Activated T-helper 1 cell treated with anti-CD3 and anti-CD28 coated beads, Interleukin-2, amount 50 U/mL, for 16 hours (primary cell): ENCODE measurements around the gene PRSS53.

ENCODE experiments used
- DNase-seq, 2 donors: peaks; one replicate each; pipeline ENCODE4 v3.0.0-alpha.2; 2020; ENCODE audit warnings: low read depth in 1 of 2, low spot score in 1 of 2

Gene PRSS53

GRCh38 chr16:31094424-31095120 lies 5.8 kb upstream of the PRSS53 start, which contains the start of gene VKORC1:
TSS of gene VKORC1 (minus strand) at chr16:31094797. CDS start at chr16:31094729, 68 bp downstream.
- DNase-seq, result peak; percentile 77 to 80

- no peak for DNase-seq
These were observed 5.3 kb upstream of the PRSS53 start for GRCh38 chr16:31094088-31094423.

- no peak for DNase-seq
These were observed 4.5 kb upstream of the PRSS53 start for GRCh38 chr16:31093132-31093703.

- DNase-seq, result no peak
These were observed 3.6 kb upstream of the PRSS53 start for GRCh38 chr16:31092330-31092729.

DNA sequence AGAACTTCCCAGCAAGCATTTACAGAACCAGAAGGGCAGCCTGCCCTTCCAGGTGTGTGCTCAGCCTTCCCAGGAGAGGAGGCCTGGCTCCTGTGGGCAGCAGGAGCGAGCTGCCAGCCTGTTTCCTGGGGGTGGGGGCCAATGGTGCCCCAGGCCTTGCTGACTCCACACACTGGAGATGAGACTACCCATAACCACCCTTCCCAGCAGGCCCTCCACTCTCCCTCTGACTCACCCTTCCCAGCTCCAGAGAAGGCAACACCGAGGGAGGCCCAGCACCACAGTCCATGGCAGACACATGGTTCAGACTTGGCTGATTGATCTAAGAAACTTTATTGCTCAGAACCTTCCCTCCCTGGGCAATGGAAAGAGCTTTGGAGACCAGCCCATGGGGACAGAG lies 1.8 kb upstream of the PRSS53 start:
- DNase-seq, result no peak

DNA sequence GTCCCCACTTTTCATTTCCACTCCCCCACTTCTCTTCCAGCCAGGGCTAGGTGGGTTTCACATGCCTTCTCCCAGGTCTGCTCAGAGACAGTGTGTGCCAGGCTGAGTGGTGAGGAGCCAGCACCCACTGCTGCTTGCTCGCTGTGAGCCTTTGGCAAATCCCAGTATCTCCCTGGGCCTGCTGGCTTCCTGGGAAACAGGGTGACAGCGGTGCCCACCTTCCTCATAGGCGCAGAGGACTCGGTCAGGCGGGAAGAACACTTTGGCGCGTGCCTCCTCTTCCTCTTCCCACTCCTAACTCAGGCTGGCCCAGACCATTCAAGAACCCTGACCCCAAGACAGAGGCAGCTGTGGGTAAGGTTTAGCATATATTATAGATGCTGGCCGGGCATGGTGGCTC lies 456 bp upstream of the PRSS53 start:
- no peak for DNase-seq

DNA sequence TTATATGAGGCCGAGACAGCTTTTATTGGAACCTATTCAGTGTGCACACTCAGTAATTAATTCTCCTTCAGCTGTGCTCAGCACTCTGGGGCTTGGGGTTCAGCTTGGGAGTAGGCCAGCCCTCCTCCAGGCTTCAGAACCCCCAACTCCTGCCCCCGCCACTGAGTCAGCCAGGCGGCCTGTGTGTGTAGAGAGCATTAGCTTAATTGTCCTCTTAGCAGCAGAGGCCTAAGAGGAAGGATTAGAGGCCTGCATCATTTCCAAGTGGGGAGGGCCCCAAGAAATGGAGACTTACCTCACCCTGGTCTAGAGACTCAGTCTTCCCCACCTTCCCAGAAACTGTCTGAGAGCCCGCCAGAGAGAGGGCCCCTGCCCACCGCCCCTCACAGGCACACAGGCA lies 772 bp downstream of the PRSS53 start:
- DNase-seq, result no peak

GRCh38 chr16:31087481-31087880 lies 1.3 kb downstream of the PRSS53 start:
- no peak for DNase-seq

GRCh38 chr16:31086629-31086906 lies 2.2 kb downstream of the PRSS53 start:
- no peak for DNase-seq

GRCh38 chr16:31085873-31086628 lies 2.7 kb downstream of the PRSS53 start:
- no peak for DNase-seq

DNA sequence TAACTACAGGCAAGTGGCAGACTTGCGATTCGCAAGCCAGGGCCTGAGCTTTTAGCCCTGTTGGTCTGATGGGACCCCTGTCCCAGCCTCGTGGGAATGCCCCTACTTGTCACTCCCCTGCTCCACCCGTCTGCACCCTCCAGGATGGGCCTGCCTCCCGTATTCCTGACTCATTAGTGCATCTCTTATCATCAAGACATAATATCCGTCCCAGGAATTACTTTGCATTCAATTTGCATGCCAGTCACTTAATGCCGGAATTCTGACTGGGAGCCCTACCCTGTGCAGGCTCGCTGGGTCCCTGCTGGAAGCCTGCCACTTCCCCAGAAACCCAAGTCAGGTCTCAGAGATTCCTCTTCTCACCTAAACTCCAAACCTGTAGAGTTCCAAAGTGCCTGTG lies 3.3 kb downstream of the PRSS53 start:
- no peak for DNase-seq

DNA sequence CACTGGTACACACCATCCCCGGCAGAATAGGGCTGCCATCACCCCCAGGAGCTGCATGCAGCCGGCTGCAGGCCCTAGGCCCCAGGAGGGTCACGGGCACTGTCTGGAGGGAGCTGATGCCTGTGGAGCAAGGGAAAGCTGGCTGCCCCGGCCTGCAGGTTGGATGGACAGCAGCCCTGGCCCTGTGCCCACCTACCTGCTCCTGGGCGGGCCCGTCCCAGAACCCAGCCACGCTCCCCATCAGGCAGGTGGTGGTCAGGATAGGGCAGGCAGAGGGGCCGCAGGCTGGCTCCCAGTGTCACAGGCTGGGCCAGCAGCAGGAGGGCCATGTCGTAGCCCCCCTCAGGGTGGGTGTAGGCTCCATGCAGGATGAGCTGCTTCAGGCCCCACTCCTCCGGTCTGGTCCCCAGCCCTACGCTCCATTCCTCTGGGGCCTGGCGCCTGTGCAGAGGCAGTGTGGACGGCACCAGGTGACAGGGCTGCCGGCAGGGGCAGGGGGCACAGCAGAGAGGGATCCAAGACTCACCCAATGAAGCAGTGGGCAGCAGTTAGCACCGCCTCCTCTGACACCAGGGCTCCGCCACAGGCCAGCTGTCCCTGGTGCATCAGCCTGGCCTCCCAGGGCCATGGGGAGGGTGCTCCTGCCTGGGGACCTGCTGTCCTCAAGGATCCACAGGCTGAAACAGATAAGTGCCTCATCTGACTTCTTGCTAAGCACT lies 4.0 kb downstream of the PRSS53 start:
- DNase-seq, result no peak

- no peak for DNase-seq
These were observed 4.8 kb downstream of the PRSS53 start for GRCh38 chr16:31083981-31084380.

GRCh38 chr16:31083556-31083955 lies 5.2 kb downstream of the PRSS53 start:
- no peak for DNase-seq

DNA sequence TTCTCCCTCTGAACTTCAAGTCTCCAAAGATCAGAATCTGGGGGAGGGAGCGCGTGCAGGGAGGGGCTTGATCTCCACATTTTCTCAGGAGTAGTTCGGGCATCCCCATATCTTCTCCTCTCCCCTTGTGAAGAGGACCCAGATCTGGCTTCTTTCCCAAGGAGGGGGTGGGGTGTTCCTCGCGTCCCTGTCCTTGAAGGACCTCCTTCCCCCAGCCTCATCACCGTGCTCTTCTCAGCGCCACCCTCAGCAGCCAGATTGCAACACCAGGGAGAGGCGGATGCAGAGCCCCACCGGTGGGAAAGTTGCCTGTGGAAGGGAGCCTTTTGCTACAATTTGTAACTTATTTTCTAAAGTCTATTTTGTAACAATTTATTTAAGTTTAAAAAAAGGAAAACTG lies 5.7 kb downstream of the PRSS53 start:
- DNase-seq, result no peak

DNA sequence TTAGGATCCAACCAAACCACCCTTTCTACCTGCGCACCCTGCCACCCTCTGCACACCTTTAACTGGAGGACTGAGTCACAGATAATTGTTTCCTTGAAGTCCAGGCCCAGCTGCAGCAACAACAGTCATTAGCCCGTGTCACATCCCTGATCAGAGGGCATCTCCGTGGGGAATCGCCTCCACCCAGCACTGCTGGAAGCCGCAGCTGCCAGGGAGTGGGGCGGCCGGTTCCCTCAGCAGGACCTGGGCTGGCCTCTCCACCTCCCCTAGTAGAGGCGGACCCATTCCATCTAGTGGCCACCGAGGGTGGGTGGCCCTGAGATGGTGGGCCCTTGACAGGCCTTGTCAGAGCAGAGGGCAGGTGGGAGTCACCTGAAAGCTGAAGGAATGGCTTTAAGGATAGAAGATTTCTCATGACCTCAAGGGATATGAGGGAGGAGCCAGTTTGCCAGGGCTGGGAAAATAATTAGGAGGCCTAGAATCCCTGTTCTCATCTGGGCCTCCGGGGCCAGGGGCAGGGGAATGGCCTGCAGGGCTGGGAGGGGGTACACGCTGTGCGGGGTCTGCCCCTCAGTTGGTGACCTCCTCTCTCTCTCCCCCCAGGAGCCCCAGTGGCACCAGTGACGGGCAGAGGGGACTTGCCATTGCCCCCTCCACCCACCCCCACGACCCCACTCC lies 6.2 kb downstream of the PRSS53 start:
- no peak for DNase-seq

DNA sequence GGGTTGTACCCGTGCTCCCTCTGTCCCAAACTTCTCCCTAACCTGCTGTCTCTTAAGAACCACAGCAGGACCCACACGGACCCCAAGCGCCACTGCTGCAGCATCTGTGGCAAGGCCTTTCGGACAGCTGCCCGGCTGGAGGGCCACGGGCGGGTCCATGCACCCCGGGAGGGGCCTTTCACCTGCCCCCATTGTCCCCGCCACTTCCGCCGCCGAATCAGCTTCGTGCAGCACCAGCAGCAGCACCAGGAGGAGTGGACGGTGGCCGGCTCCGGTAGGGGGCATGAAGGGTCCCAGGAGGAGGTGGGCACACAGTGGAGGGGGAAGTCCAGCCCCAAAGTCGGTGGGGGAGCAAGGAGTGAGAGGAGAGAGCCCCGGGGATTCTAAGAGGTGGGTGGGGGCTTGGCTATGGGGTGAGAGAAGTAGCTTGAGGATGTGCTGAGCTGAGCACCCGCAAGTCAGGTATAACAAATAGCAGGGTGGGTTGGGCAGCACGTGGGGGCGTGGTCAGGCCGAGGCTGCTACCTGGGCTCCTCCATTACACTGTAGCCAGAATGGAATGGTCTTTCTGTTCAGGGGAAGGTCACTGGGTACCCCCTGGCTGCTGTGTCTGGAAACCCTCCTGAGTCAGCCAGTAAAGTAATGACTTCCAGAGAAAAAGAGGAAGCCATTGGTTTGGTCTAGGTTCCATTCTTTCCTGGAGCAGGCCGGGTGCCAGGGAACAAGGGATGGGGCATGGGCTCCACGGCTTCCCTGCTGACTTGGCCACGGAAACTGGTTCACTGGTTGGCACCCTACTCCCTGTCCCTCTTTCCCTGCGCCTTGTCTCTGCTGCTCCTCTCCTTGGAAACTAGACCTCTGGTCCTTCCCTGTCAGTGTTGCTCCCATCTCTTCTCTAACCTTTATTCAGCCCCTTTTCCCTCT lies 7.1 kb downstream of the PRSS53 start:
- DNase-seq, result no peak

DNA sequence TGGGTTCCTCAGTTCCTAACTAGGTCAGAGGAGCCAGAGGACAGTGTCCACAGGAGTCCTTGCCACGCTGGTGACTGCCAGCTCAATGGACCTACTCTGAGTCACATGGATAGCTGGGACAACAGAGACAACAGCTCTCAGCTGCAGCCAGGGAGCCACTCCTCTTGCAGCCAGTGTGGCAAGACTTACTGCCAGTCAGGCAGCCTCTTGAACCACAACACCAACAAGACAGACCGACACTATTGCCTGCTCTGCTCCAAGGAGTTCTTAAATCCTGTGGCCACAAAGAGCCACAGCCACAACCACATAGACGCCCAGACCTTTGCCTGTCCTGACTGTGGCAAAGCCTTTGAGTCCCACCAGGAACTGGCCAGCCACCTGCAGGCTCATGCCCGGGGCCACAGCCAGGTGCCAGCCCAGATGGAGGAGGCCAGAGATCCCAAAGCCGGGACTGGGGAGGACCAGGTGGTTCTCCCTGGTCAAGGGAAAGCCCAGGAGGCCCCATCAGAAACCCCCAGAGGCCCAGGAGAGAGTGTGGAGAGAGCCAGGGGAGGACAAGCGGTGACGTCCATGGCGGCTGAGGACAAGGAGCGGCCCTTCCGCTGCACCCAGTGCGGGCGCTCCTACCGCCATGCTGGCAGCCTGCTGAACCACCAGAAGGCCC lies 7.9 kb downstream of the PRSS53 start:
- DNase-seq, result no peak

- no peak for DNase-seq
These were observed 8.6 kb downstream of the PRSS53 start for GRCh38 chr16:31080035-31080629.
